Measurements from ENCODE around the gene ZC3H10.

- TF ChIP-seq POLR2AphosphoS5 (IDR thresholded peaks at IDR 0.05; ENCODE audit: low read depth) = no peak
- no peak for TF ChIP-seq EZH2 (IDR thresholded peaks at IDR 0.05; ENCODE audit: low read depth, unreplicated experiment)
- TF ChIP-seq CTCF (conservative IDR thresholded peaks at IDR 0.05; ENCODE audit: low read depth in 2 of 2) = no peak
- no peak for TF ChIP-seq REST (IDR thresholded peaks at IDR 0.05; ENCODE audit: unreplicated experiment)
- TF ChIP-seq EZH2phosphoT487 (IDR thresholded peaks at IDR 0.05; ENCODE audit: unreplicated experiment) = no peak
- TF ChIP-seq NANOG (IDR thresholded peaks at IDR 0.05; ENCODE audit: borderline replicate concordance) = no peak
Measured at GRCh38 chr12:56074396-56074795, 43.7 kb upstream of the ZC3H10 start.
